Measurements from ENCODE around the gene ANKRD22.

DNA sequence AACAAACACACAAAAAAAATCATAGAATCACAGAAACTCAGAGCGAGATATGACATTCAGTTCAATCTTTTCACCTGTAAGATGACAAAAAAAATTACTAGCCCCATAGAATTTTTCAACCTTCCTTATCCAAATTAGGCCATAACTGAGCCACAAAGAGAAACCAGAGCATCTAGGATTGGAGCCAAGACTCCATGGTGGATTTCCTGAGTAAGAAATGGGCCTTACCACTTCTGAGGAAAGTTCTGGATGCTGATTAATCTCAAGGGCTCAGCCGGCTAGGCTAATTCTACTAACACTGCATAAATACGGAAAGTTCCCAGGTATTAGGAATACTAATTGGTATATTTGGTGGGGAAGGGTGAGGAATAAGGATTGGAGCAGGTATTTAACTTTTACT lies 32.4 kb downstream of the ANKRD22 start:
- TF ChIP-seq EZH2 (optimal IDR thresholded peaks at IDR 0.05; ENCODE audit: low read depth, low read length) (no peak), CTCF (IDR thresholded peaks at IDR 0.05; ENCODE audit: low read length) (no peak), EZH2phosphoT487 (IDR thresholded peaks at IDR 0.05; ENCODE audit: low read length) (no peak)
